T-helper 2 cell treated with Interferon-gamma antibody and Interleukin-4, amounts not matched to agents 100 ng/mL and 5 ng/mL, for 36 hours (primary cell): ENCODE measurements around the gene PLXNA2. TPM values are rescaled to one million over a fixed set of nuclear protein-coding genes. Genes with fewer than 3 reads are reported as not detected.

Experiments
- intact Hi-C: fragments of 100-400 bp; cut with micrococcal nuclease; formaldehyde crosslinking; loops from one replicate; pipeline ENCODE4 v1.15.1; 2023
- total RNA-seq: library from RNA; stranded (reverse); gene quantifications from 2 replicates; pipeline ENCODE4 v1.2.3, GENCODE V29; 2022

The PLXNA2 gene
- total RNA-seq, 1 donor from 2014 or later = 0.39 TPM

GRCh38 chr1:208183977-208184911, 59.9 kb downstream of the PLXNA2 start:
- intact Hi-C loops = no loop called here

GRCh38 chr1:208182880-208183645, 61.1 kb downstream of the PLXNA2 start:
- intact Hi-C loops = no loop called here

GRCh38 chr1:208181364-208181763, 62.8 kb downstream of the PLXNA2 start:
- intact Hi-C loops = no loop called here

- intact Hi-C loops = no loop called here
These were observed 63.8 kb downstream of the PLXNA2 start for GRCh38 chr1:208180421-208180820.

- intact Hi-C loops = no loop called here
These were observed 64.2 kb downstream of the PLXNA2 start for GRCh38 chr1:208179961-208180409.

GRCh38 chr1:208179263-208179816, 64.8 kb downstream of the PLXNA2 start:
- intact Hi-C loops = no loop called here

GRCh38 chr1:208178091-208178529, 66.1 kb downstream of the PLXNA2 start:
- intact Hi-C loops = no loop called here

- intact Hi-C loops = no loop called here
These were observed 66.5 kb downstream of the PLXNA2 start for GRCh38 chr1:208177656-208178055.

- intact Hi-C loops = no loop called here
These were observed 67.5 kb downstream of the PLXNA2 start for GRCh38 chr1:208176649-208177048.

- intact Hi-C loops = no loop called here
These were observed 68.7 kb downstream of the PLXNA2 start for GRCh38 chr1:208175508-208175895.

GRCh38 chr1:208174731-208175507, 69.3 kb downstream of the PLXNA2 start:
- intact Hi-C loops = no loop called here

GRCh38 chr1:208174200-208174599, 70.0 kb downstream of the PLXNA2 start:
- intact Hi-C loops = no loop called here

- intact Hi-C loops = no loop called here
These were observed 70.4 kb downstream of the PLXNA2 start for GRCh38 chr1:208173749-208174148.

- intact Hi-C loops = no loop called here
These were observed 71.6 kb downstream of the PLXNA2 start for GRCh38 chr1:208172423-208173145.

- intact Hi-C loops = no loop called here
These were observed 72.4 kb downstream of the PLXNA2 start for GRCh38 chr1:208171616-208172422.

GRCh38 chr1:208170252-208170651, 73.9 kb downstream of the PLXNA2 start:
- intact Hi-C loops = no loop called here

GRCh38 chr1:208169081-208169879, 74.9 kb downstream of the PLXNA2 start:
- intact Hi-C loops = no loop called here

- intact Hi-C loops = no loop called here
These were observed 76.8 kb downstream of the PLXNA2 start for GRCh38 chr1:208167261-208167869.
